HepG2 (cell line): ENCODE results near the gene KLKB1.

Experiments used
- POLR2AphosphoS5 ChIP-seq: IDR thresholded peaks from 2 replicates; pipeline ENCODE4 v1.6.1; 2012; ENCODE audit warnings: low read depth, low read length
- POLR2G ChIP-seq: fragments of 200-400 bp; formaldehyde crosslinking; IDR thresholded peaks from 2 replicates; pipeline ENCODE4 v1.6.1; 2018; ENCODE audit warnings: mild to moderate bottlenecking, low read depth, low read length, moderate library complexity
- SMARCC2 ChIP-seq: fragments of 450-650 bp; IDR thresholded peaks from 2 replicates; pipeline ENCODE4 v1.6.1; 2017; ENCODE audit warnings: antibody characterized with exemption, mild to moderate bottlenecking
- SSRP1 ChIP-seq: IDR thresholded peaks from 2 replicates; pipeline ENCODE4 v1.6.1; 2016; ENCODE audit warnings: control low read depth
- TRIM24 ChIP-seq: sonication (generic); formaldehyde crosslinking; IDR thresholded peaks from 2 replicates; pipeline ENCODE4 v1.8.0; 2022; ENCODE audit warnings: mild to moderate bottlenecking, missing genetic modification reagents
- ZNF143 ChIP-seq: sonication (generic); formaldehyde crosslinking; IDR thresholded peaks from 2 replicates; pipeline ENCODE4 v1.4.0; 2020; ENCODE audit warnings: missing genetic modification reagents
- ZNF431 ChIP-seq: sonication (generic); formaldehyde crosslinking; IDR thresholded peaks from 2 replicates; pipeline ENCODE4 v1.9.0; 2022; ENCODE audit warnings: missing genetic modification reagents, low read depth, mild to moderate bottlenecking, borderline replicate concordance
- TF ChIP-seq, protein P1 (sequence below): fragments of 450-650 bp; IDR thresholded peaks from 2 replicates; pipeline ENCODE4 v1.6.1; 2017; ENCODE audit warnings: mild to moderate bottlenecking
- TF ChIP-seq, protein P2 (sequence below): sonication (generic); formaldehyde crosslinking; IDR thresholded peaks from 2 replicates; pipeline ENCODE4 v1.4.0; 2020; ENCODE audit warnings: mild to moderate bottlenecking, low read depth, missing genetic modification reagents
- TF ChIP-seq, protein P3 (sequence below): sonication (generic); formaldehyde crosslinking; IDR thresholded peaks from 2 replicates; pipeline ENCODE4 v1.4.0; 2020; ENCODE audit warnings: mild to moderate bottlenecking, missing genetic modification reagents

DNA sequence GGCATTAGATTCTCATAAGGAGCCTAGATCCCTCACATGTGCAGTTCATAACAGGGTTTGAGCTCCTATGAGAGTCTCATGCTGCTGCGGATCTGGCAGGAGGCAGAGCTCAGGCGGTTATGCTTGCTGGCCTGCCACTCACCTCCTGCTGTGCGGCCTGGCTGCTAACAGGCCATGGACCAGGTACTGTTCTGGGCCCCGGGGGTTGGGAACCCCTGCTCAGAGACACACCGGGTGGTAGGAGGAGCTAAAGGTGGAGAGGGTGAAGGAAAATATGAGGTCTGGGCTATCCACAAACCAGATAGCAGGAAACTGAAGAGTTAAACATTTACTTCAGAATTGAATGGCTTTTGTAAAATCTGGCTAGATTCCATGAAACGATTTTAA is 32.8 kb downstream of the KLKB1 start:
- TF ChIP-seq POLR2G (no peak), ZNF431 (CRISPR knock-in tag) (no peak), TRIM24 (no peak), SSRP1 (CRISPR knock-in tag) (no peak), SMARCC2 (no peak), POLR2AphosphoS5 (peak; percentile 63; the same call in 1 of the 2 replicates), ZNF143 (CRISPR knock-in tag) (no peak)
- TF ChIP-seq, protein P1, sequence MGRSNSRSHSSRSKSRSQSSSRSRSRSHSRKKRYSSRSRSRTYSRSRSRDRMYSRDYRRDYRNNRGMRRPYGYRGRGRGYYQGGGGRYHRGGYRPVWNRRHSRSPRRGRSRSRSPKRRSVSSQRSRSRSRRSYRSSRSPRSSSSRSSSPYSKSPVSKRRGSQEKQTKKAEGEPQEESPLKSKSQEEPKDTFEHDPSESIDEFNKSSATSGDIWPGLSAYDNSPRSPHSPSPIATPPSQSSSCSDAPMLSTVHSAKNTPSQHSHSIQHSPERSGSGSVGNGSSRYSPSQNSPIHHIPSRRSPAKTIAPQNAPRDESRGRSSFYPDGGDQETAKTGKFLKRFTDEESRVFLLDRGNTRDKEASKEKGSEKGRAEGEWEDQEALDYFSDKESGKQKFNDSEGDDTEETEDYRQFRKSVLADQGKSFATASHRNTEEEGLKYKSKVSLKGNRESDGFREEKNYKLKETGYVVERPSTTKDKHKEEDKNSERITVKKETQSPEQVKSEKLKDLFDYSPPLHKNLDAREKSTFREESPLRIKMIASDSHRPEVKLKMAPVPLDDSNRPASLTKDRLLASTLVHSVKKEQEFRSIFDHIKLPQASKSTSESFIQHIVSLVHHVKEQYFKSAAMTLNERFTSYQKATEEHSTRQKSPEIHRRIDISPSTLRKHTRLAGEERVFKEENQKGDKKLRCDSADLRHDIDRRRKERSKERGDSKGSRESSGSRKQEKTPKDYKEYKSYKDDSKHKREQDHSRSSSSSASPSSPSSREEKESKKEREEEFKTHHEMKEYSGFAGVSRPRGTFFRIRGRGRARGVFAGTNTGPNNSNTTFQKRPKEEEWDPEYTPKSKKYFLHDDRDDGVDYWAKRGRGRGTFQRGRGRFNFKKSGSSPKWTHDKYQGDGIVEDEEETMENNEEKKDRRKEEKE = no peak
- TF ChIP-seq, protein P2, sequence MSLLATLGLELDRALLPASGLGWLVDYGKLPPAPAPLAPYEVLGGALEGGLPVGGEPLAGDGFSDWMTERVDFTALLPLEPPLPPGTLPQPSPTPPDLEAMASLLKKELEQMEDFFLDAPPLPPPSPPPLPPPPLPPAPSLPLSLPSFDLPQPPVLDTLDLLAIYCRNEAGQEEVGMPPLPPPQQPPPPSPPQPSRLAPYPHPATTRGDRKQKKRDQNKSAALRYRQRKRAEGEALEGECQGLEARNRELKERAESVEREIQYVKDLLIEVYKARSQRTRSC (CRISPR knock-in tag) = no peak
- TF ChIP-seq, protein P3, sequence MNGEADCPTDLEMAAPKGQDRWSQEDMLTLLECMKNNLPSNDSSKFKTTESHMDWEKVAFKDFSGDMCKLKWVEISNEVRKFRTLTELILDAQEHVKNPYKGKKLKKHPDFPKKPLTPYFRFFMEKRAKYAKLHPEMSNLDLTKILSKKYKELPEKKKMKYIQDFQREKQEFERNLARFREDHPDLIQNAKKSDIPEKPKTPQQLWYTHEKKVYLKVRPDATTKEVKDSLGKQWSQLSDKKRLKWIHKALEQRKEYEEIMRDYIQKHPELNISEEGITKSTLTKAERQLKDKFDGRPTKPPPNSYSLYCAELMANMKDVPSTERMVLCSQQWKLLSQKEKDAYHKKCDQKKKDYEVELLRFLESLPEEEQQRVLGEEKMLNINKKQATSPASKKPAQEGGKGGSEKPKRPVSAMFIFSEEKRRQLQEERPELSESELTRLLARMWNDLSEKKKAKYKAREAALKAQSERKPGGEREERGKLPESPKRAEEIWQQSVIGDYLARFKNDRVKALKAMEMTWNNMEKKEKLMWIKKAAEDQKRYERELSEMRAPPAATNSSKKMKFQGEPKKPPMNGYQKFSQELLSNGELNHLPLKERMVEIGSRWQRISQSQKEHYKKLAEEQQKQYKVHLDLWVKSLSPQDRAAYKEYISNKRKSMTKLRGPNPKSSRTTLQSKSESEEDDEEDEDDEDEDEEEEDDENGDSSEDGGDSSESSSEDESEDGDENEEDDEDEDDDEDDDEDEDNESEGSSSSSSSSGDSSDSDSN (CRISPR knock-in tag) = no peak
